Neutrophil (primary cell): Measurements from ENCODE around the gene TOX2.

Experiments
- H3K27ac ChIP-seq: fragments of 200-600 bp; sonication (generic); 2 replicates; pipeline ENCODE4 v1.5.1; 2016; ENCODE audit warnings: mild to moderate bottlenecking, moderate library complexity
- H3K27me3 ChIP-seq: fragments of 200-600 bp; sonication (generic); 2 replicates; pipeline ENCODE4 v1.6.0; 2016; ENCODE audit warnings: mild to moderate bottlenecking
- H3K36me3 ChIP-seq: fragments of 200-600 bp; sonication (generic); 2 replicates; pipeline ENCODE4 v1.5.1; 2017
- H3K4me1 ChIP-seq, 2 experiments: fragments of 200-600 bp in 1 of 2; sonication (generic) in 1 of 2; 1 replicate in 1 of 2; 2 replicates in 1 of 2; pipeline versions ENCODE4 v1.5.1 to v1.6.1; 2013 to 2016; ENCODE audit warnings: low read depth in 1 of 2, low read length in 1 of 2, mild to moderate bottlenecking in 1 of 2, moderate library complexity in 1 of 2; ENCODE audit not compliant: control insufficient read depth in 1 of 2, insufficient read depth in 1 of 2
- H3K4me3 ChIP-seq, 2 experiments: fragments of 200-600 bp in 1 of 2; sonication (generic) in 1 of 2; 1 replicate in 1 of 2; 2 replicates in 1 of 2; pipeline ENCODE4 v1.5.1; 2013 to 2016; ENCODE audit warnings: low read depth in 1 of 2, low read length in 1 of 2, mild to moderate bottlenecking in 1 of 2, moderate library complexity in 1 of 2
- H3K9me3 ChIP-seq: fragments of 200-600 bp; sonication (generic); 2 replicates; pipeline ENCODE4 v1.5.1; 2016
- TF ChIP-seq, protein P1 (sequence below): fragments of 200-600 bp; sonication (generic); IDR thresholded peaks from 2 replicates; pipeline ENCODE4 v1.5.1; 2016; ENCODE audit warnings: antibody characterized with exemption

The TOX2 gene

DNA sequence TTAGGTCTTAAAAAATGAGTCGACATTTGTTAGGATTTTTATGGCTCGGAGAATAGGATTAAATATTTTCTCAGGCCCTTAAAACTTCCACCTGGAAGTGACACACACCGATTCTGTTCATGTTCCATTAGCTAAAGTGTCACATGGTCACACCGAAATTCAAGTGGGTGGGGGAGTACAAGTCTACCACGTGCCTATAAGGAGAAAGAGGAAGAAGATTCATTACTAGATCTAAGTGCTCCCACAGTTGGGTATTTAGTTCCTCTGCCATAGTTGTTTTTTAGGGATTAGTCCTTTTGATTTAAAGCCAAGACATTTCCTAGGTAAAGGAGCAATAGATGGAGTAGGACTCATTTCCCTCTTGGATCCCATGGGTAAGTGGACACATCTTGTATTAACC, 4.9 kb upstream of the TOX2 start:
- no peaks in the 10 kb centered on the region for H3K36me3 ChIP-seq
- peaks cover 69% of the 10 kb centered on the region for H3K27me3 ChIP-seq
- H3K4me1 ChIP-seq = no peaks in the 10 kb centered on the region
- no peak overlapping the region for H3K4me3 ChIP-seq
- TF ChIP-seq, protein P1, sequence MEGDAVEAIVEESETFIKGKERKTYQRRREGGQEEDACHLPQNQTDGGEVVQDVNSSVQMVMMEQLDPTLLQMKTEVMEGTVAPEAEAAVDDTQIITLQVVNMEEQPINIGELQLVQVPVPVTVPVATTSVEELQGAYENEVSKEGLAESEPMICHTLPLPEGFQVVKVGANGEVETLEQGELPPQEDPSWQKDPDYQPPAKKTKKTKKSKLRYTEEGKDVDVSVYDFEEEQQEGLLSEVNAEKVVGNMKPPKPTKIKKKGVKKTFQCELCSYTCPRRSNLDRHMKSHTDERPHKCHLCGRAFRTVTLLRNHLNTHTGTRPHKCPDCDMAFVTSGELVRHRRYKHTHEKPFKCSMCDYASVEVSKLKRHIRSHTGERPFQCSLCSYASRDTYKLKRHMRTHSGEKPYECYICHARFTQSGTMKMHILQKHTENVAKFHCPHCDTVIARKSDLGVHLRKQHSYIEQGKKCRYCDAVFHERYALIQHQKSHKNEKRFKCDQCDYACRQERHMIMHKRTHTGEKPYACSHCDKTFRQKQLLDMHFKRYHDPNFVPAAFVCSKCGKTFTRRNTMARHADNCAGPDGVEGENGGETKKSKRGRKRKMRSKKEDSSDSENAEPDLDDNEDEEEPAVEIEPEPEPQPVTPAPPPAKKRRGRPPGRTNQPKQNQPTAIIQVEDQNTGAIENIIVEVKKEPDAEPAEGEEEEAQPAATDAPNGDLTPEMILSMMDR = no peak
- H3K27ac ChIP-seq = no peak overlapping the region
- no peaks in the 10 kb centered on the region for H3K9me3 ChIP-seq

DNA sequence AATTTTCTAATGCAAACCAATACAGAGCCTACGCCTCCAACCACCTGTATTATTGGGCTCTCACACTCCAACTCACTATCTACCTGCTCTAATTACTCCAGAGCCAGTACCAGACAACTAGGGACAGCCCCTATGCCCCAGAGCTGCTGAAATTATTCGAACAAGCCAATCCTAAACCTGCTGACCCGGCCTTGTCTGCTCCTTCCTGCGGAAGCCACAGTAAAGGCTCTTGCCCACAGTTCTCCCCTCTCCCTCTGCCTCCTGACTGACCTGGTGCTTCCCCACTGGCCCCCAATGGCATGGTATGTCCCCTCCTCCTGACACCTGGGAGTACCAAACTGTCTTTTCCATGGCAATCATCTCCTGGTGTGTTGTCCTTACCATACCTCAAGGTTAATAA, 4.1 kb upstream of the TOX2 start:
- H3K27me3 ChIP-seq = peaks cover 70% of the 10 kb centered on the region

DNA sequence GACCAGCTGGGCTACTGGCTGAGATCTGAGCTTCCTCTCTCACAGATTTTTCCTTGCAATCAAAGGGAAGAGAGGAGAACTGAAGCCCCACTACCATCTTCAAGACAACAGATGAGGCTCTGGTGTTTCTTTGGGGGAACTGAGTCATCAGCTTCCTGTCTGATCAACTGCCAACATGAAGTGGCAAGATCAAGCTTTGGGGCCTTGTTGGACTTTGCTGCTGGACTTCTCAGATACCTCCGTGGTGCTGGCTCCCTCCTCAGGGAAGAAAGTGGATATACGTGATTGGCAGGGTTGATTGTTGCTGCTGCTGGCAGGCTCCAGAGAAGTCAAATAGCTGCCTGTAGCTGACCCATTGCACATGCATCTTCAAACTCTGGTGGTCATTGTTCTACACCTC, 3.6 kb upstream of the TOX2 start:
- Histone ChIP-seq H3K36me3 (no peaks in the 10 kb centered on the region), H3K27me3 (peaks cover 71% of the 10 kb centered on the region), H3K9me3 (no peaks in the 10 kb centered on the region), H3K4me1 (no peaks in the 10 kb centered on the region), H3K27ac (no peak overlapping the region), H3K4me3 (no peak overlapping the region)
- TF ChIP-seq, protein P1 = no peak

More for the DNA sequence above, 4.1 kb upstream of the TOX2 start:
- Histone ChIP-seq H3K4me3 (no peak overlapping the region), H3K4me1 (no peaks in the 10 kb centered on the region), H3K9me3 (no peaks in the 10 kb centered on the region), H3K36me3 (no peaks in the 10 kb centered on the region), H3K27ac (no peak overlapping the region)
- TF ChIP-seq, protein P1 = no peak

DNA sequence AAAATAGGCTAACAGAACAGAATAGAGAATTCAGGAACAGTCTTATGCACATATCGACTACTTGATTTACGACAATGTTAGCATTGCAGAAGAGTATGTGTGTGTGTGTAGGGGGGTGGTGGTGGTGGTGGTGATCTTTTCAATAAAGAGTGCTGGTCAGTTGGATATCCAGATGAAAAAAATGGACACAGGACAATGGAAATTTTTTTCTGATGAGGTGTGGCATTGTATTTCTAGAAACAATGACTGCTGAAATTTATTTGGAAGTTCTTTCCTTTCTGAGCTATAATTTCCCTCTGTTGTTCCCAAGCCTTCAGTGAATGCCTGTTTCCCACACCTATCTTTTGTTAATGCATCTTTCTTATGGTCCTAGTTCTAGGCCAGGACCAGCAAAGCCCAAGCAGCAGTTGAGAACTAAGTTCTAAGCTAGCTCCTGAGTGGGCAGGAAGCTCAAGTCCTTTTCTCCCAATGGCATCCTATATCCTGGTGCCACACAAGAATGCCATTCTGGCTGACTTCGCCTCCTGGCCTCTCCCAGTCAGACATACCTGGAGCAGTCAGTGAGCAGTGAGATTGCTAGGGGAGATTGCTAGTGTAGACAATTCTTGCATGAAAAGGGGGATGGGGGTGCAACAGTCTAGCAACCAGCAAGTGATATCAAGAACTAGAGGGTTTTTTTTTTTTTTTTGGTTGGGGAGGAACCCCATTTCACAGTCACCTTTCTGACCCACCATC, 1.2 kb upstream of the TOX2 start:
- Histone ChIP-seq H3K36me3 (no peaks in the 10 kb centered on the region), H3K4me1 (no peaks in the 10 kb centered on the region), H3K9me3 (no peaks in the 10 kb centered on the region), H3K27ac (no peak overlapping the region), H3K4me3 (no peak overlapping the region), H3K27me3 (peaks cover 88% of the 10 kb centered on the region)
- TF ChIP-seq, protein P1 = no peak

DNA sequence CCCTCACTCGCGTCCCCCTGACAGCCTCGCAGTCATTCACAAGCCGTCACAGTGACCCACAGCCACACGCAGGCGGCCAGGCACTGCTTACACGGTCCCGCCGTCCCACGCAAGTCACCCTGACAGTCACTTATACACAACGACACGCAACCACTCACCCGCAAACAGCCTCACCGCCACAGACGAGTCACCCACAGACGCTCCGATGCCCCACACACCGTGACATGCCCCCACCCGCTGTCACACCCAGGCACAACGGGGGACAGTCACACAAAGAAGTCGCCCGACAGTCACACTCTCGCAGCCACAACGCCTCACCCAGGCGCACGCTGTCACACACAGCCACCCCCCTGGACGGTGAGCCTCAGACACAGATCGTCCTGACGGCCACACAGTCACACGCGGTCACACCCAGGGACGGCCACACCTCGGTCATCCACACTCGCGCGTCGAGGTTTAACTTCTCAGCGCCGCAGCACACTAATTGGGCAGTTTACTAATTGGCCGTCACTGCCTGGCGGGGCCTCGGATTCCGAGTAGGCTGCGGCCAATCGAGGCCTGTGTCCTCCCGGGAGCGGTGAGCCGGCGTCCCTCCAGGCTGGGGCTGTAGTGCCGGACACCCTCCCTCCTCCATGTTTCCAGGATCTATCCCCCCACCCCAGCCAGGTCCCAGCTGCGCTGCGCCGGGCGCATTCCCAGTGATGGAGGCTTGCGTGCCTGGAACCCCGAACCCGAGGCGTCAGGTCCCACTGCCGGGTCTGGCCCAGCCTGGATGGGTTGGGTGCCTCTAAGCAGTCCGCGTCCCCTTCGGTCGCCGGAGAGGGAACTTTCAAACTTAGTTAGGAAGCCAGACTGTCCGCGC, 790 bp downstream of the TOX2 start:
- H3K9me3 ChIP-seq = no peaks in the 10 kb centered on the region
- no peaks in the 10 kb centered on the region for H3K36me3 ChIP-seq
- peaks cover 100% of the 10 kb centered on the region for H3K27me3 ChIP-seq
- H3K4me3 ChIP-seq = no peak overlapping the region
- no peak overlapping the region for H3K27ac ChIP-seq
- no peaks in the 10 kb centered on the region for H3K4me1 ChIP-seq
- TF ChIP-seq, protein P1 = no peak
